GM12875 (cell line): ENCODE results near the gene IFTAP.

Experiments used
- H3K4me3 ChIP-seq: one replicate; pipeline ENCODE4 v1.5.1; 2011; ENCODE audit warnings: low read depth, low read length, control low read depth
- TF ChIP-seq, protein P1 (sequence below): IDR thresholded peaks from 2 replicates; pipeline ENCODE4 v1.5.1; 2011; ENCODE audit warnings: low read depth, mild to moderate bottlenecking, control low read depth, inconsistent platforms, low read length, moderate library complexity, borderline replicate concordance; ENCODE audit not compliant: insufficient read depth

Gene IFTAP

DNA sequence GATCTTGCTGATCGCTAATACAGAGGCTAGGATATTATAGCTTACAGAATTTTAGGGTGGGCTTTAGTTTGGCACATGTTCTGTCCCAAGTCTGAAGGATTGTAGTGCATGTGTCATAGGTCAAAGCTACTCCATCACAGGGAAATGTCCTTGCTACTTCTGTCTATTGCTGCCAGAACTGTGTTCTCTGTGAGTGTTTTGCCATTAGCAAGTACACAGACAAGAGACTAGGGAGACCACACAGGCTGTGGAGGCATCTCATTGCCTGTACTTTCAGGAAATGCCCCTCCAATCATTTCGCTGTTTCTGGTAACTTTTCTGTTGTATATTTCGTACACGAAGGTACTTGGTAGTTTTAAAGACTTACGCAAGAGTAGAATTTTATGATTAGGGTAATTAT, 29.2 kb downstream of the IFTAP start:
- TF ChIP-seq, protein P1, sequence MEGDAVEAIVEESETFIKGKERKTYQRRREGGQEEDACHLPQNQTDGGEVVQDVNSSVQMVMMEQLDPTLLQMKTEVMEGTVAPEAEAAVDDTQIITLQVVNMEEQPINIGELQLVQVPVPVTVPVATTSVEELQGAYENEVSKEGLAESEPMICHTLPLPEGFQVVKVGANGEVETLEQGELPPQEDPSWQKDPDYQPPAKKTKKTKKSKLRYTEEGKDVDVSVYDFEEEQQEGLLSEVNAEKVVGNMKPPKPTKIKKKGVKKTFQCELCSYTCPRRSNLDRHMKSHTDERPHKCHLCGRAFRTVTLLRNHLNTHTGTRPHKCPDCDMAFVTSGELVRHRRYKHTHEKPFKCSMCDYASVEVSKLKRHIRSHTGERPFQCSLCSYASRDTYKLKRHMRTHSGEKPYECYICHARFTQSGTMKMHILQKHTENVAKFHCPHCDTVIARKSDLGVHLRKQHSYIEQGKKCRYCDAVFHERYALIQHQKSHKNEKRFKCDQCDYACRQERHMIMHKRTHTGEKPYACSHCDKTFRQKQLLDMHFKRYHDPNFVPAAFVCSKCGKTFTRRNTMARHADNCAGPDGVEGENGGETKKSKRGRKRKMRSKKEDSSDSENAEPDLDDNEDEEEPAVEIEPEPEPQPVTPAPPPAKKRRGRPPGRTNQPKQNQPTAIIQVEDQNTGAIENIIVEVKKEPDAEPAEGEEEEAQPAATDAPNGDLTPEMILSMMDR, result no peak
- no peak overlapping the region for H3K4me3 ChIP-seq

DNA sequence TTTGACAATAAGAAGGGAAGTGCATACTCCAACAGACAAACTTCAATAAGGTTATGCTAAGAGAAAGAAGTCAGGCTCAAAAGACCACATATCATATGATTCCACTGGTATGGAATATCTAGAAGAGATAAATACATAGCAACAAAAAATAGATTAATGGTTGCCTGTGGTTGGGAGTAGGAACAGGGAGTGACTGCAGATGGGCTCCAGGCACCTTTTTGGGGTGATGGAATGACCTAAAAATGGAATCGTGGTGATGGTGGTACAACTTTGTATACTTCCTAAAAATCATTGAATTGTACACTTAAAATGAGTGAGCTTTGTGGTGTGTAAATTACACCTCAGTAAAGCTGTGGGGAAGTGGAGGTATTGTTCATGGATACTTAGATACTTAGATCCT, 32.7 kb downstream of the IFTAP start:
- TF ChIP-seq, protein P1, result no peak
- H3K4me3 ChIP-seq, result no peak overlapping the region

DNA sequence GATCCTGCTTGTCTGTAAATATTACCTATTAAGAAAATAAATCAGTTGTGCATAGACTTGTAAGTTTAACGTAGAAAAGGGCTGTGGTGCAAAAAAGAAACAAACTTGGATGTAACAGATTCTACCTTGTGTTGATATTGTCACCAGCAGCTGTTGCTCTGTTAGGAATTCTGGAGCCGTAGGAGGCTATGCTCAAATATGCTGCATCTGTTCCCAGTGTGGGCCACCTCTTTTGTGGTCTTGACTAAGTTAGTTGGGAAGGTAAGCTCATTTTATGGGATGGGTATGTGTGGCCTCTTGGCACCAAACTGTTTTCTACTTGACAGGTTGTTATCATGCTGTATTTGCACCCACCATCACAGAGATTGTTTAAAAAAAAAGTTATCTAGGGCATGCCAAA, 33.2 kb downstream of the IFTAP start:
- TF ChIP-seq, protein P1, result no peak
- H3K4me3 ChIP-seq, result no peak overlapping the region

DNA sequence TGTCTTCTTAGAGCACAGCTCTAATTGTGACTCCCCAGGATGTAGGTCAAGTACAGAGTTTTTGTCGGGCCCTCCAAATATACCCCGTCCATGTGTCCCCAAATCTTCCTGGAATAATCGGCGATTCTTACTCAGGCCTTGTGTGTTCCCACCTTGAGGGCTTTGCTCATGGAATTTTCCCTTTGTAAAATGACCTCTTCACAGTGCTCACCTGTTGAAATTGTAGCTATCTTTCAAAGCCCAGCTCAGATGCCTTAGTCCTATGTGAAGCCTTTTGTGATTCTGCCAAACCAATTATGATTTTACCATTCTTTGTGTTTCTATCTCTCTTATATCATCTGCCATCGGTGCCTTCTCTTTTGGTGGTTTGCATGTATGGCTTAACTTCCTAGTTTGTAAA, 33.8 kb downstream of the IFTAP start:
- TF ChIP-seq, protein P1, result no peak
- no peak overlapping the region for H3K4me3 ChIP-seq

DNA sequence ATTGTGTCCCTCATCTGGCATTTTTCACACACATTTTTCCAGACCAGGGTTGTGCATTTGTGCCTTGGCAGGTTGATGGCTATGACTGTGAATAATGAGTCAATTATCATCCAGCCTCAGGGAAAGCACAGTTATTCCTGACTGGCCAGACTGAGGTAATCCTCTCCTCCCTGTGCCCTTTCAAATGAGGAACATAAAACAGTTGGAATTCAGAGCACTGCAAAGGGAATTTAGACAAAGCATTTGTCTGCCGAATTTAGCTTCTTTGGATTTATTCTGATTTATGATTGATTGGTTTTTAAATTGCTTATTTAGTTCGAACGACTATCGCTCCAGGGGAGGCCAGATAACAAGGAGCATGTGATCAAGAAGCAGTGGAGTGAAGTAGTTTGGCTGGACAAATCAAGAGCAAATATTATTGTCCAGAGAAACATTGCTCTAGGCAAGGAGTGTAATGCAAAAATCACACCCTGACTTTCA, 34.5 kb downstream of the IFTAP start:
- H3K4me3 ChIP-seq, result no peak overlapping the region
- TF ChIP-seq, protein P1, result no peak

DNA sequence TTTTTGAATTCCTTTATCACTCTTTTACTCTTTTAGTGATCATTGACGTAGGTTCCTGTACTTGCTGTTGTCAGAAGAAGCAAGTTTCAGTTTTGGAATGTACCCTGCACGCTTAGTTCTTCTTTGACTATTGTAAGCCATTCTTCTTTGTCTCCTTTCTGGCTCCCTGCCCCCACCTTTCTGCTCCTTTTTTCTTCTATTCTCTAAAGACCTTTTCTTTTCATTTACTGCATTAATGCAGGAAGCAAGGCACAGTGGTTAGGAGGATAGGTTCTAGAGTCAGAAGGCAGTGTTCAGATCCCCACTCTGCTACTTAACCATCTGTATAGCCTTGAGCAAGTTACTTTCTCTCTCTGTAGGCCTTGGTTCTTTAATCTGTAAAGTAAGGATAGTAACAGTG, 37.5 kb downstream of the IFTAP start:
- no peak overlapping the region for H3K4me3 ChIP-seq
- TF ChIP-seq, protein P1, result no peak

DNA sequence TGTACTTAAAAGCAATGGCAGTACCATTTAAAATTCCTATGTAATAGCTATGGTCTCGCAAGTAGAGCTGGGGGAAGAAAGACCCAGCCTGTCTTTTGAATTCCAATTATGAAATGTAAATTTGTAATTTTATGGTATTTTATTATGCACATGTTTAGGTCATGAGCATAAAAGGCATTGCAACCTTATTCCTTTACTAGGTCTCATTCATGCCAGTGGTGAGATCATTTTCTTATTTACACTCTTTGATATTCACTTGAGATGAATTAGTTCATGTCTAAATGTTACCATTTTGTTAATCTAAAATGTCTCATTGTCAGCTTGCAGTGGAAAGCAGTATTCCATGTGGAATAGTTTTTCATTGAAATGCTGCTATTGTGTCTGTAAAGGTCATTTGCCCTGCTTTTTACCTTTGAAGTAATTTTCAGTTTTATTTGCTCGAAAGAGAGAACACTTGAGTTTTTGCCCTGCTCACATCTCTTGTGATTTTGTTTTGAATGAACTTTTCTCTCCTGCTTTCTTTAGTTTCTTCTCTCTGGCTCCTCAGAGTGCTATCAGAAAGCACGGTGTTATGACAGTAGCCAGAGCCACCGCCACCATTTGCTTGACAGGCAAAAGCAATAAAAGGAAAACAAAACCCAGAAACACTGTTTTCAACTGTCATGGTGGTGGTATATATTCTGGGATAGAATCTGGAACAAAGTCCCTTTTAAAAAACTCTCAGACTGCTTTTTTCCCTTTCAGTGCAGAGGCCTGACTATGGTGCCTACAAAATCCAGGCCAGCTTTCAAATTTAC, 41.0 kb downstream of the IFTAP start:
- TF ChIP-seq, protein P1, result no peak
- no peak overlapping the region for H3K4me3 ChIP-seq
